Posterior vena cava (tissue), 2 donors: ENCODE results near the gene NUP214. TPM values are rescaled to one million over a fixed set of nuclear protein-coding genes. Genes with fewer than 3 reads are reported as not detected.
"Not testable (repeated sequence)": the region's sequence is repeated elsewhere in the genome, so short reads cannot be mapped to it uniquely, and the experiment has no call there.

Experiments used
- DNase-seq: peaks from one replicate; pipeline ENCODE4 v3.0.0-alpha.2; 2020; ENCODE audit warnings: low spot score
- intact Hi-C, 2 donors: fragments of 100-400 bp; cut with DNase I; formaldehyde crosslinking; loops; one replicate each; pipeline versions ENCODE4 v1.14.1 to v1.14.2; 2022 to 2023
- total RNA-seq, 2 donors: library from RNA; stranded (reverse); fragmentation: NEBNext Ultra II Directional; extraction: Animal tissue kit (Norgen Biotek cat#: 25700); gene quantifications; one replicate each; pipeline ENCODE4 v1.2.1, GENCODE V29; 2021
- donor health status: DM: yes; HTN: yes; CAD: no.
- donor health status: DM: yes; HTN: yes; CAD: no.

The NUP214 gene
- total RNA-seq, 2 donors from 2014 or later = 33.9 to 40.8 TPM

DNA sequence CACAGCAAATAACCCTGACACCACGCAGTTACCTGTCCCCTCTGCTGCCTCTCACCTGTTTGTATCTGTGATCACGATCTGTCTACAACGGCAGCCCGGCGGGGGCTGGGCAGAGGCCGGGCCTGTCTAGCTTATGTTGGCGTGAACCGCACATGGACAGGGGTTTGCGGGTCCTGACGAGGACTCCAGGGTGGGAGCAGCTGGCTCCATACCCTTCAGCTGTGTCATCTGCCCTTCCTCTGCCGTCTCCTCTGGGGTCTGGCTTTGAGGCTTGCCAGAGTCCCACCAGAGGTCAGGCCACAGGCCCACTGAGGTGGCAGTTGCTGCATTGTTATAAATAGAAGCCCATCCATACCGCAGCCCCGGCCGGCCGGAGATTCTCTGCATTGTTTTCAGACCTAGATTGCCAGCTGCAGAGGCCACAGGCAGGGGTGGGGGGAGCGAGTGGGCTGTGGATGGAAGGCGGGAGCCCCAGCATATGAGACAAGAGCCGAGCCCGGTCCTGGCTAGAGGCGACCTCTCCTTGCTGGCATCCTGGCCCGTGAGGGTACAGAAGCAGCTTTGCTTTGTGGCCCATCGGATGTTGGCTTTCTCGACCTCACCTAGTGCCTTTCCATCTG lies 113.1 kb downstream of the NUP214 start:
- intact Hi-C loops = no loop called here
- peak; percentile 78 for DNase-seq

- DNase-seq = peak; percentile 77
- intact Hi-C loops = no loop called here
Observed at GRCh38 chr9:131239161-131239975, 114.0 kb downstream of the NUP214 start.

DNA sequence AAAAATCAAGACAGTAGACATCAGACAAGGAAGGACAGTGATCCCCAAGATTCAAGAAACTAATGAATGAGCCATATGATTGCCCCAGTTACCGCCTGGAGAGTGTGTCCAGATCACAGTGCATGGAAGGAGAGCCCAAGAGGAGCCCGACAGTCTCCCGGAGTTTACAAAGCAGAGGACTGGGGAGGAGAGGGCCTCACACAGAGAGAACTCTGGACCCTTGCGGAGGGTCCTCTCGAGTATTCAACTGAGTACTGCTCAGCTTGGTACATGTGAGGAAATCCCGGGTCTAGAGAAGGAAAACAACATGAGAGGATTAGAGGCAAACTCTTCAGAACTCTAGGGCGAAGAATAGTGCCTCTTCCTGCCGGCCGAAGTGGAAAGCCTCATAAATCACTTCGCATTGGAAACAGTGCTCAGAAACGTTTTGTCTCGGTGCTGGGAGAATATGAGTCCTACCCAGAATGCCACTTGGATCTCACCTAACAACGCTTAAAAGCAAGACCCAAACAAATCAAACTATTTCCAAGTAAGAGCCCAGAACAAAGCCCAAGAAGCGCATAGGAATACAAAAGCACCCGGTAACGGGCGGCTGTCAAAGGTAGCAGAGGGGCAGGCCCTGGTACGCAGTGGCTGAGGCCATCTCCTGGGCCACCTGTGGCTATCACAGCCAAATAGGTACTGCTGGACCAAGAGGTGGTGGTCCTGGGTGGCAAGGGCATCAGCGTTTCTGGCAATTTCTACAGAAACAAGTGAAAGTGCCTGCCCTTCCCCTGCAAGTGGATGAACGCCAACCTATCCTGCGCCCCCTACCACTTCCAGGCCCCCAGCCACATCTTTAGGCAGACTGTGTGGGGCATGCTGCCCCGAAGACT lies 114.9 kb downstream of the NUP214 start:
- DNase-seq = peak; percentile 64
- intact Hi-C loops = no loop called here

DNA sequence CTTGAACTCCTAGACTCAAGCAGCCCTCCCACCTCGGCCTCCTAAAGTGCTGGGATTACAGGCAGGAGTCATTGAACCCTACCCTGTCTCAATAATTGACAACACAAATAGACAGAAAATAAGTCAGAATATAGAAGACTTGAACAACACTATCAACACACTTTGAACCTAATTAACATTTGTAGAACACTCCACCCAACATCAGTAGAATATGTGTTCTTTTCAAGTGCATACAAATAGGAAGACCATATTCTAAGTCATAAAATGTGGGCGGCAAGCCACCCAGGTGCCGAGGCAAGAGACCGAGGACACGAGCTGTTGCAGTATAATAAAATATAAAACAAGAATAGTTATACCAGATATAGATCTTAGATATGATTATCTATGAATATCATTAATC lies 118.9 kb downstream of the NUP214 start:
- intact Hi-C loops = not testable (repeated sequence)

GRCh38 chr9:131246618-131247017 lies 121.2 kb downstream of the NUP214 start:
- DNase-seq = no peak
- intact Hi-C loops = no loop called here

More for the DNA sequence above, 118.9 kb downstream of the NUP214 start:
- peak; percentile 32 for DNase-seq

DNA sequence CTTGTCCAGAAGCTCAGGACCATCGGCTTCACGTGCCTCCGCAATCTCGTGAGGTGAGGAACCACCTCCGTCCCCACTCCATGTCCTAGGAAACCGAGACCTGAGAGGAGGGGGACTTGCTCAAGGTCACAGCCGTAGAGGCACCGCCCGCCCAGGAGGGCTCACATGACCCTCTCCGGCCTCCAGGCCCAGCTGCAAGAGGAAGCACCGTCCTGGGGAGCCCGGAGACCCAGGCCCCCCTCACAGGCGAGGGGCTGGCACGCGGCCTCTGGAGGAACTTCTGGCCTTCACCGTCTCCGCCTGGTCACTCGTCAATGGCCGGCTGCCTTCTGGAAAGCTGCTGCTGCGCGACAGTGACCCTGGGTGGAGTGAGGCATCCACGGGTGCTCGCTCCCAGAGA lies 126.7 kb downstream of the NUP214 start:
- DNase-seq = no peak

GRCh38 chr9:131253891-131254491 lies 128.6 kb downstream of the NUP214 start:
- DNase-seq = peak; percentile 83

More for the DNA sequence above, 126.7 kb downstream of the NUP214 start:
- intact Hi-C loops = no loop called here

GRCh38 chr9:131254626-131255025 lies 129.2 kb downstream of the NUP214 start:
- DNase-seq = no peak
- intact Hi-C loops = no loop called here

More at GRCh38 chr9:131253891-131254491, 128.6 kb downstream of the NUP214 start:
- intact Hi-C loops = no loop called here

DNA sequence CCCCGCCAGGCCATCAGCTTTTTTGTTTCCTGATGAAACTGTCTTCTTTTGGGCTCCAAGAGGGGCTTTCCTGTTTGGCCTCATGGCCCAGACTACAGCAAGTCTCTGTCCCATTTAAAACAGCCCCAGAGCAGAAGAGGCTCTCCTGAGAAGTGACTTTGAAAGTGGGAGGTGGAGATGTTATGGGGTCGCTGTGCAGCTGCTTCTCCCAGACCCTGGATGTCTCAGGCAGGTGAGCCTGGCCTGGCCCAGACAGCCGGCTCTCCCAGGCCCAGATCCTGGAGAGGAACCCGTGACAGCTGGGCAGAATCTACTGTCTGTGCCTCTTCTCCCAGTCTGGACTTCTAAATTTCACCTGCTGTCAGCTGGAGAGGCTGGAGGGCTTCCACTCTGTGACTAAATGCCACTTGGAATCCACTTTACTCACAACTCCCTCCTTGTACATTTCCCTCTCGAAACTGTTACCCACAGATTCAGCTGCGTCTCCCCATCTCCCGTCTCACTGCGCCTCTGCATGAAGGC lies 130.4 kb downstream of the NUP214 start:
- intact Hi-C loops = no loop called here

DNA sequence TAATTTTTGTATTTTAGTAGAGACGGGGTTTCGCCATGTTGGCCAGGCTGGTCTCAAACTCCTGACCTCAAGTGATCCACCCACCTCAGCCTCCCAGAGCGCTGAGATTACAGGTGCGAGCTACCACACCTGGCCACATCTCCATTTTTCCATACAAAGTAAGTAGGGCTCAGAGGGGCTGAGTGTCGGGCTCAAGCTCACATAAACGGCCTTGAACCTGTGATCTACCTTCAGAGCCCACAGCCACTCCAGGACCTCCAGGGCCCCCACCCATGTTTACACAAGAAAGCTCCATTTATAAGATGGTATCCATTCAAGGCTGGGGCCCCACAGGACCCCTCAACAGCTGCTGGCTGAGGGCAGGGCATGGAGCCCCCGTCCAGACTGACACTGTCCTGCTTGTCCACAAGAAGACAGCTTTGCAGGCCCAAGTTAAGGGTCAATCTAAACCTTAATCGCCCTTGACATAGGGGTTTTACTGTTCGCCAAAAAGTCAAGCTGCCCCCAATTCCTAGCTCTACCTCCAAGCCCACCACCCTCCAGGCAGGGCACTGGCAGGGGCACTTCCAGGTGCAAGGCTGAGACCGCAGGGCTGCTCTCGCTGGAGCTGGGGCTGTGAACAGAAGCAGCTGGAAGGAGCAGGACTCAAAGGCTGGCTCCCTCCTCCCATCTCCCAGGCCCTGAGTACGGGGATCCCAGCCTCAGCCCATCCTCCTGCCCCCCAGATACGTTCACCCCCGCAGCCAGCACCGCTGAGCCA lies 132.1 kb downstream of the NUP214 start:
- intact Hi-C loops = no loop called here
- DNase-seq = no peak

More for the DNA sequence above, 130.4 kb downstream of the NUP214 start:
- DNase-seq = no peak

- intact Hi-C loops = no loop called here
- DNase-seq = no peak
Observed at GRCh38 chr9:131258186-131258585, 132.8 kb downstream of the NUP214 start.

DNA sequence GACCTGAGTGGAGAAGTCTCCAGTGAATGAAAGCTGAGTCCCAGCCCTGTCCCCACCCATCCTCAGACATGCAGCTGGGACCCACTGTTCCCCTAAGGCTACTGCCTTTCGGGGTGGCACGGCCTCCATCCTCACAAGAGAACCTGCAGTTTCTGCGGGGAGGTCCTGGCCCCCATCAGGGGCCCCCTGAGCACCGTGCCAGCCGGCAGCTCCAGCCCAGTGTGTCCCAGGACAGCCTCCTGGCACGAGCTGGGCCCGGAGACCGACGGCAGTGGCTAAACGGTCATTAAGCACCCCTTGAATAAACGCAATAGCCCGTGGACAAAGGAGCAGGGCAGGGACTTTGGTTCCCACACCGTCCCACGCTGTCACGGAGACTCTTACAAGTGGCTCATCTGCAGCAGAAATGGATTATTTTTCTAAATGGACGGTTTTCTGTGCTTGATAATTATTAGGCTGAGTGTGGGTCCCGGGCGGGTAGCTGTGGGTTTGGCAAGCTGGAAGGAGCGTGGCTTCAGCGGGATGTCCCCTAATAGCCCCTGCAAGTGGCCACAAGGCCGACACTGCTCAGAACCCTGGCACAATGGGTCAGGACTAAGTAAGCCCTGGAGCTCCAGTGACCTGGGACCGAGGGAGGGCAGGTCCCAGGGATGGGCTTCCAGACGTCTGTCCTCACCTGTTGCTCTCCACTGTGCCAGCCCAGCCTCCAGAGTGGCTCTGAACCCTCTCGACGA lies 133.5 kb downstream of the NUP214 start:
- DNase-seq = no peak
- intact Hi-C loops = no loop called here

GRCh38 chr9:131259432-131259898 lies 134.1 kb downstream of the NUP214 start:
- no peak for DNase-seq
- intact Hi-C loops = no loop called here

- DNase-seq = no peak
- intact Hi-C loops = no loop called here
Observed at GRCh38 chr9:131259916-131260597, 134.7 kb downstream of the NUP214 start.

- intact Hi-C loops = no loop called here
- DNase-seq = no peak
Observed at GRCh38 chr9:131260751-131261452, 135.5 kb downstream of the NUP214 start.

GRCh38 chr9:131262327-131263032 lies 137.1 kb downstream of the NUP214 start:
- intact Hi-C loops = no loop called here
- no peak for DNase-seq
